Right hindlimb (tissue), 1 donor: ENCODE measurements around the gene OTOS.

Source experiments
- DNase-seq: peaks from one replicate; pipeline ENCODE4 v3.0.0-alpha.2; 2018

Gene OTOS

GRCh38 chr2:240111253-240111652, 29.2 kb downstream of the OTOS start:
- no peak for DNase-seq

- DNase-seq = no peak
These were observed 31.1 kb downstream of the OTOS start for GRCh38 chr2:240109386-240109785.

GRCh38 chr2:240107477-240107796, 33.0 kb downstream of the OTOS start:
- DNase-seq = no peak

- DNase-seq = no peak
These were observed 33.5 kb downstream of the OTOS start for GRCh38 chr2:240106765-240107476.

GRCh38 chr2:240105982-240106381, 34.5 kb downstream of the OTOS start:
- DNase-seq = no peak

GRCh38 chr2:240103136-240103535, 37.3 kb downstream of the OTOS start:
- no peak for DNase-seq

- no peak for DNase-seq
These were observed 42.1 kb downstream of the OTOS start for GRCh38 chr2:240098349-240098748.

GRCh38 chr2:240095556-240096523, 44.6 kb downstream of the OTOS start:
- no peak for DNase-seq

- no peak for DNase-seq
These were observed 51.2 kb downstream of the OTOS start for GRCh38 chr2:240089306-240089705.
